KOPT-K1 (cell line): ENCODE results near the gene MYL7.

ENCODE experiments used
- H3K27ac ChIP-seq: fragments of 200-600 bp; sonication (generic); 2 replicates; pipeline ENCODE4 v1.5.1; 2016; ENCODE audit warnings: antibody characterized with exemption, mild to moderate bottlenecking, low read depth, low read length; ENCODE audit not compliant: poor library complexity, severe bottlenecking
- H3K36me3 ChIP-seq: fragments of 200-600 bp; sonication (generic); 2 replicates; pipeline ENCODE4 v1.5.1; 2017; ENCODE audit warnings: antibody characterized with exemption, mild to moderate bottlenecking, low read length, moderate library complexity; ENCODE audit not compliant: insufficient read depth
- H3K9me3 ChIP-seq: fragments of 200-600 bp; sonication (generic); 2 replicates; pipeline ENCODE4 v1.5.1; 2017; ENCODE audit warnings: antibody characterized with exemption, low read length, mild to moderate bottlenecking; ENCODE audit not compliant: insufficient read depth, poor library complexity, severe bottlenecking

MYL7 gene

DNA sequence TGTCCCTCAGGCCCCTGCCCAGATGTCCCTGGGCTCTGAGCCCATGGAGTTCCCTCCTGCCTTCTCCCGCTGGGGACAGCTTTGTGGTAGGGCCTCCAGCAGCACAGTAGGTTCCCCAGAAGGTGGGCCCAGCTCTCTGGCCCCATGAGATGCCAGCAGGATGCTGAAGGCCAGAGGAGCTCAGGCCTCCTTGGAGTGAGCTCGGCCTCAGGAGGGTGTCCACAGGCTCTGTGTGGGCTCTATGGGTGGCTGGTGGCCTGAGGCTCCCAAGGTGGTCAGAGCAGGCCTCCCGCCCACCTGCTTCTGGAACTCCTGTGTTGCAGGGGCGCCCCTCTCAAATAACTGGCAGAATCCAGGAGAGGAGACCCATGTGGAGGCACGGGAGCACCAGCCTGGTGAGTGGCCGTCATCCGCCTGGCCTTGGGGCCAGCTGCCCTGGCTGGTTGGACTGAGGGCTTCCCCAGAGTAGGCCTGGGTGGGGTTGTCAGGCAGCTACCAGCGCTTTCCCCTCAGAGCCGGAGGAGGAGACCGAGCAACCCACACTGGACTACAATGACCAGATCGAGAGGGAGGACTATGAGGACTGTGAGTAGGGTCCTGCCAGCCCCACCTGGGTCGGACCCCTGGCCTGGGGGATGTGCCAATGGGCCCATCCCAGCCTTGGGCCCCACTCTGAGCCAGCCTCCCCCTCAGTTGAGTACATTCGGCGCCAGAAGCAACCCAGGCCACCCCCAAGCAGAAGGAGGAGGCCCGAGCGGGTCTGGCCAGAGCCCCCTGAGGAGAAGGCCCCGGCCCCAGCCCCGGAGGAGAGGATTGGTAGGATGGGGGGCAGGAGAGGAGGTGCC is 33.8 kb downstream of the MYL7 start:
- Histone ChIP-seq H3K27ac (peak overlapping the region; percentile 100), H3K9me3 (no peaks in the 10 kb centered on the region)

DNA sequence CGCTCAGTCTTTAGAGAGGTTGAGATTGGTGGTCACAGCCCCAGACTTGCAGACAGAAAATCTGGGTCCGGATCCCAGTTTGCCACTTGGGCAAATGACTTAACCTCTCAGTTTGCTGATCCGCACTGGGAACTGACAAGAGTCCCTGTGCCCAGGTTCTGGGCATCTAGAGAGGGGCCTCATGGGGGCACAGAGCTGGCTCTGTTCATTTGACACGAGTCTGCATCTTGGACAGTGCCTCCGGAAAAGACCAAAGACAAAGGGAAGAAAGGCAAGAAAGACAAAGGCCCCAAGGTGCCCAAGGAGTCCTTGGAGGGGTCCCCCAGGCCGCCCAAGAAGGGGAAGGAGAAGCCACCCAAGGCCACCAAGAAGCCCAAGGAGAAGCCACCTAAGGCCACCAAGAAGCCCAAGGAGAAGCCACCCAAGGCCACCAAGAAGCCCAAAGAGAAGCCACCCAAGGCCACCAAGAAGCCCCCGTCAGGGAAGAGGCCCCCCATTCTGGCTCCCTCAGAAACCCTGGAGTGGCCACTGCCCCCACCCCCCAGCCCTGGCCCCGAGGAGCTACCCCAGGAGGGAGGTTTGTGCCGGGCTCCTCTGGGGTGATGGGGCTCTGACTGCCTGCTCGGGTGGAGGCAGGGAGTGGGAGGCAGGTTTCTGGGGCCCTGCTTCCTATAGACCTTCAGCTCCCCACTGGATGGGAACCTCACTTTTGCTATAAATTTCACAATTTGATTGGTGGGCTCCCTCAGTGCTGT is 34.6 kb downstream of the MYL7 start:
- H3K9me3 ChIP-seq = no peaks in the 10 kb centered on the region
- peak overlapping the region; percentile 100 for H3K27ac ChIP-seq
- H3K36me3 ChIP-seq = peaks cover 68% of the 10 kb centered on the region

More for the DNA sequence above, 33.8 kb downstream of the MYL7 start:
- H3K36me3 ChIP-seq = peaks cover 76% of the 10 kb centered on the region

DNA sequence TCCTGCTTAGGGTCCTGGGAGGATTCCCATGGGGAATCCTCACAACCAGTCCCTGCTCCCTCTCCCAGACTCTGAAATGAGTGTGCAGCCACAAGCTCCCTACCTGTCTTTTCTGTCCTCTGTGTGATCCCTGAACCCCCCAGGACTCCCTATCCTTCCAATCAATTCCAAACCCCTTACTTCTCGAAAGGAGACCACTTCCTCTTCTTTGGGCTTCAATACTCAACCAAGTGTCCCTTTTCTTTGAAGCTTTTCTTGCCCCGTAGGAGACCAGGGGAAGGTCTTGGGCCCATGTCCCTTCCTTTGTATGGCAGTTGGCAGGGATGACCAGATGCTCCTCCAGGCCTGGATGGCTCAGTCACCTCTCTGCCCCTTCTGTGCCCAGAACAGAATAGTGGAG is 35.3 kb downstream of the MYL7 start:
- Histone ChIP-seq H3K36me3 (peaks cover 61% of the 10 kb centered on the region), H3K27ac (peak overlapping the region; percentile 100), H3K9me3 (no peaks in the 10 kb centered on the region)

DNA sequence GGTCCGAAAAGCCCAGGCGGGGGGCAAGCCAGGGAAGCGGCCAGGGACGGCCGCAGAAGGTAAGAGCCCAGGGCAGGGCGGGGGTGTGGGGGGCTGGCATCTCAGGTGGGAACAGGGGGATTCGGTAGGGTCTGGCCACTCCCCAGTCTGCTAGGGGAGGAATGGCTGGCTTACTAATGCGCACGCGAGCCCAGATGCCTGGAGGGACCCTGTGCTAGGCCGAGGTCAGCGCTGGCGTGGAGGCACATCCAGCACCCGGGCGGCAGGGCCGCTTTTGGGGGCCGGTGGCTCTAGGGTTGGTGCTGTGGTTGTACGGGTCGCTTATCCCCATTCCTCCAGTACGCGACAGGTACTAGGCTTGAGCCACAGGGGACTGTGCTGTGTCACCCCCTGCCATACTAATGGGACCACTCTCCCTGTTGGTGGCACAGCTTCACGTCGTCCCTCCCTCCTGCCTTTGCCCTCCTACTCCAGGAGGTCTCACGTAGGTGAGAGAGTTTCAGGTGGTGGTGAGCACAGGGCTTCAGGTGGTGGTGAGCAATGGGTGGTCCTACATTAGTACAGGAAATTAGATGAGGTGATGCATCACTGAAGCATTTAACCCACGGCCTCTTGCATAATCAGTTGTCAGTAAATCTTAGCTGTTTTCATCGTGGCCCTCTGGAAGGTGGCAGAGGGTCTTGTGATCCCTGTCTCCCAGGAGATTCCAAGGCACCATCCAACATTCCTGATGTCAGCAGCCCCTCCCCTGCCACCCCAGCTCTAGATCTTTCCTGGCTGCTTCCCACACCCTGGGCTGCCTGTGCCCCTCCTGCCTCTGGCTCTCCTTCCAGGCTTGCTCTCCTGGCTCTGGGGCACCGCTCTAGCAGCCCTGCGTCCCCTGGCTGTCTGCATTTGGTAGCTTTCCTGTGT is 36.0 kb downstream of the MYL7 start:
- Histone ChIP-seq H3K36me3 (peaks cover 54% of the 10 kb centered on the region), H3K27ac (peak overlapping the region; percentile 100), H3K9me3 (no peaks in the 10 kb centered on the region)

DNA sequence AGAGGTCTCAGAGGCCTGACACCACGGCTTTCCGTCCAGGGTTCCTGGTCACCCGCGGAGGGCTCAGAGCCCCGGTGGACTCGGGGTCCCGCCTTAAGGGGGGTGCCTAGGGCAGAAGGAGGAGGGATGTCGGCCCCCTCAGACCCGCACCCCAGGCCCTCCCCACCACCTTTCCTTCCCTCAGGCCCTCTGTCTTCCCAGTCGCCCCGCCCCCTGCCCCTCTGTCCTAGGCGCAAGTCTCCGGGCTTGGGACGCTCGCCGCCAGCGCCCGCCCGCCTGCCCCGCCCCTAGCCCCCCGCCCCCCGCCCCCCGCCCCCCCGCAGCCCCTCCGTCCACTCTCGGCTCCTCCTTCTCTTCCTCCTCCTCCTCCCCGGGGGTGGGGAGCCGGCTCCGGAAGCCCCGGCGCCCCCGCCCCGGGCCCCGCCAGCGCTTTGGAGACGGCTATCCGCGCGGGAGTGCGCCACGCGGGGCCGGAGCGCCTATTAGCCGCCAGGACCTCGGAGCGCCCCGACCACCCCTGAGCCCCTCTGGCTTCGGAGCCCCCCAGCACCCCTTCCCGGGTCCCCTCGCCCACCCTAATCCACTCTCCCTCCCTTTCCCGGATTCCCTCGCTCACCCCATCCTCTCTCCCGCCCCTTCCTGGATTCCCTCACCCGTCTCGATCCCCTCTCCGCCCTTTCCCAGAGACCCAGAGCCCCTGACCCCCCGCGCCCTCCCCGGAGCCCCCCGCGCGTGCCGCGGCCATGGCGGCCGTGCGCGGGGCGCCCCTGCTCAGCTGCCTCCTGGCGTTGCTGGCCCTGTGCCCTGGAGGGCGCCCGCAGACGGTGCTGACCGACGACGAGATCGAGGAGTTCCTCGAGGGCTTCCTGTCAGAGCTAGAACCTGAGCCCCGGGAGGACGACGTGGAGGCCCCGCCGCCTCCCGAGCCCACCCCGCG is 36.9 kb downstream of the MYL7 start, which contains the start of gene AEBP1:
Gene AEBP1 (plus strand): TSS at position 423 of the 937 bp plus-strand sequence. CDS start 321 bp downstream, at position 744.
- H3K9me3 ChIP-seq = no peaks in the 10 kb centered on the region
- peaks cover 45% of the 10 kb centered on the region for H3K36me3 ChIP-seq
- peak within 1 kb of the TSS; percentile 100 for H3K27ac ChIP-seq

DNA sequence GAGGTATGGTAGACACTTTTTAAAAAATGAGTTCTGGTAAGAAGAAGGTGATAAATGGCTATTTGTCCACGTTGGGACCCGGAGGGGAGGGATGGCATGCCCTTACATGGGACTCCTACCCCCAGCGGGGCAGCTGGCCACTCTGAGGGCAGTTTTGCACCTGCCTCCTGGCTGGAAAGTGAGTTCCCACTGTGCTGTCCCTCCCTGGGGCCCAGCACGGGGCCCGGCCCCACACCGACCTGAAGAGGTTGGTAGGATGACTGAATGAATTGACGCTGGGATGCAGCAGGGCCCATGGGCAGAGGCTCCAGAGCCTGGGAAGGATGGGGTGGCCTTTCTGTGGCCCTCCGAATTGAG is 37.6 kb downstream of the MYL7 start:
- no peaks in the 10 kb centered on the region for H3K9me3 ChIP-seq
- H3K27ac ChIP-seq = peak overlapping the region; percentile 100
- peaks cover 38% of the 10 kb centered on the region for H3K36me3 ChIP-seq

DNA sequence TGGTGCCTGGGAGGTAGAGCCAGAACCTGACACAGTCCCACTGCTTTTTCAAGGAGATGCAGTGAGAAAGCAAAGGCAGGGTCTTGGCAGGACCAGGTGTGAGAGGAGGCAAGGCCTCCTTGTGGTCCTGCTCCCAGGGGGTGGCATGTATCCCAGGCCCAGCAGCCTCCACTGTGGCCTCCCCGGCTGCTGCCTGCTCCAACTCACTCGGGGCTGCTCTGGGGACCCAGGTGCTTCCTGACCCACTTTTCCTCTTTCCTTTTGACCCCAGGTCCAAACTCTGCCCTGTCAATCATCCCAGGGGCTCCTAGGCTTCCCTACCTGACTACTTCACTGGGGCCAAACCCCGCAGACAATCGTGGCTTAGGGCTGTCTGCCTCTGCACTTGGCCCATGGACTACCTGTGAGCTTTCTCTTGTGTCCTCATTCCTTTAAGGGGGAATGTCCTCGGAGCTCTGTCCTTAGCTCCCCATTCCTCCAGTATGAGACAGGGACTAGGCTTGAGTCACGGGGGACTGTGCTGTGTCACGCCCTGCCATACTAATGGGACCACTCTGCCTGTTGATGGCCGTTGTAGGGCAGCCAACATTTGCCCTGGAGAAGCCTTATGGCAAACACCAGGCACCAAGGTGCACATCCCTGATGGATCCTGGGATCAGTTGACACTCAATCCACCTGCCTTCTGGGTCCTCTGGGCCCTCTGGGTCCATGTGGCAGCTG is 38.1 kb downstream of the MYL7 start:
- H3K36me3 ChIP-seq = peaks cover 33% of the 10 kb centered on the region
- H3K27ac ChIP-seq = peak overlapping the region; percentile 100

DNA sequence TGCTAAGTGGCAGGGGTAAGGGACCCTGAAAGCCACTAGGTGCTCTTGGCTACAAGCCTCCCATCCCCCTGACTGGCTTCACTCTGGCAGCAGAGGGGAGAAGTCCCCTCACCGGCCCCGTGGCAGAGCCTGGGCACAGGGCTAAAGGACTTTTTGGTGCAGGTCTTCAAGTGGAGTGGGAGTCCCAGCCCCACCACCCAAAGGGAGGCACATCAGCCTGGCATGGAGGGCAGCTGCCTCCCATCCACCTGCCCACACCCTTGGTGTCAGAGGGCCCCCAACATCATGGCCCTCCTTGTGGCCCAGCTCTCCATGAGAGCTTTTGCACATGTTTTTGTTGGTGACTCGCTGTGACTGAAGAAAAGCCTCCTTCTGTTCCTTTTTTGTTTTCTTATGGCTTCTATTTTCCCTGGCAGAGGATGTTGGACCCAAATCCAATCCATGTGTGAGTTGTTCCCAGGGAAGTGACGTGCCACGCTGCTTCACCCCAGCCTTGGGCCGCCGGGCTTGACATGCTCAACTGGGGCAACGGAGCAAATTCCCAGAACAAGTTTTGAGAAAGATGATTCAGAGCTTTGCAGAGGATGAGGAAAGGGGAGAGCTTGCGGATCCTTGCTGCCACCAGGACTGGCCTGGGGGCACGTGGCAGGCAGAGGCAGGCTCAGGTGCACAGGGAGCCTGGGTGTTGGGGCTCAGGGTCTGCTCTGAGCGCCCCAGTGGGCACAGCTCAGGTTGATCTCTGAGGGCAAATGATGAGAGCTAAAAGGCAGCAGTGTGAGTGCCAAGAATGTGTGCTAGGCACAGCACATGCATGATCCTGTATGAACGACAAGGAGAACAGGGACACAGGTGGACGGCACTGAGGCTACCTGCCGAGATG is 38.9 kb downstream of the MYL7 start:
- H3K36me3 ChIP-seq = peaks cover 25% of the 10 kb centered on the region
- H3K9me3 ChIP-seq = no peaks in the 10 kb centered on the region
- peak overlapping the region; percentile 100 for H3K27ac ChIP-seq

More for the DNA sequence above, 38.1 kb downstream of the MYL7 start:
- H3K9me3 ChIP-seq = no peaks in the 10 kb centered on the region

DNA sequence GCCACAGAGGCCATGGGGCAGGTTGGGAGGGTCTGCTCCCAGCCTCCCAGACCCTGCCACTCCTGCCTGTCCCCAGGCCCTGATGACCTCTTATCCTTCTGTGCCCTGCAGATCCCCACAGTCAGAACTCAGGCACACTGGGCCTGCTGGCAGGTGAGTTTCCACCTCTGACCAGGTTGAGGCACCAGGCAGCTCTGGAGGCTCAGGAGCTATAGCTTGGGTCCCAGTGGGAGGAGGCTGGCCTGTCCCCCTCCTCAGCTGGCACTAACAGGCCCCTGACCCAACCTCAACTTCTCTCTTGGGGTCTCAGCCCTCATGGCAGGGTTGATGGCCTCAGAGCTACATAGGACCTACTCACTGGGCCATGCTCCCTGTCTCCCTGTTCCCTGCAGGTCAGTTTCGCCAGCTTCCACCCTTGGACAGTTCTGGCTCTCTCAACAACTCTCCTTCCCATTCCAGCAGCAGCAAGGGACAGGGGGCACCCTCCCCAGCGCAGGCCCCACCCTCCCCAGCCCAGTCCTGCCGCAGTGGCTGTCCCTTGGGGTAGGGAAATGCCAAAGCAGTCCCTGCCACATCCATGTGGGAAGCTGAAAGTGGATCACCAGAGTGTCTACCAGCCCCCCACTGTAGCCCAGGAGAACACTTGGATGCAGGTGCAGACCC is 39.7 kb downstream of the MYL7 start:
- no peaks in the 10 kb centered on the region for H3K9me3 ChIP-seq
- peaks cover 17% of the 10 kb centered on the region for H3K36me3 ChIP-seq
- H3K27ac ChIP-seq = peak overlapping the region; percentile 100

DNA sequence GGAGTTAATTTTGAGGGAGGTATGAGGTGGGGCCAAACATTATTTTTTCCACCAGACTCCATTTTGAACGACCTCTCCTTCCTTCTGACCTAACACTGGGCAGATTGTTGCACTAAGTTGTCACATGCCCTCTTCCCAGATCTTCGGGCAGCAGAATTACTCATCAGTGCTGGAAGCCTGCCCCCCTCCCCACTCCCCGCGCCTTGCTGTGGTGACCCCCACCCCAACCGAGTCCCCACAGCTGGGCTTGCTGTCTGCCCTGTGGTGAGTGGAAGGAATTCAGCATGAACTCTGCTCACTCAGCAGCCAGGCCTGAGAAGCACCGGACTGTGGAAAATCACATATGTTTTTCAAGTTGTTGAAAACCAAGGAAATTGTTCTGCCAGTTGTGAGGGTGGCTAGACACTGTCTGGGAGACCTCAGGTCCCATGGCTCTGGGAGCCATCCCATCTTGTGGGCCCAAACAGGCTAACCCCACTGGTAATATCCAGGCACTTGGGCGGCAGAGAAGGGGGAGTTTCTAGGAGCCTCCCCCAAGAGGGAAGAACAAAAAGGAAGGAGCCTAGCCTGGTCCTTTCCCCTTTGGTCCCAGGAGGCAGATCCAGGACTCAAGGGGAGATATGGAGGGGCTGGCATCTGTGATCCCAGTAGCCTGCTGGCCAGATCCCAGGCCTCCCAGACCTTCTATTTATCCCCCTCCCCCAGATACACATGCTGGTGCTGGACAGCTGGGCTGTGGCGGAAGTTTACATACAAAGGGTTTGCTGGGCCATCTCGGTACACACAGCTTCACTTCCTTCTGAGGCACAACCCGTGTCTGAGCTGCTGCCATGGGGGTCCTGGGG is 40.5 kb downstream of the MYL7 start:
- Histone ChIP-seq H3K9me3 (no peaks in the 10 kb centered on the region), H3K27ac (peak overlapping the region; percentile 100), H3K36me3 (peaks cover 10% of the 10 kb centered on the region)

DNA sequence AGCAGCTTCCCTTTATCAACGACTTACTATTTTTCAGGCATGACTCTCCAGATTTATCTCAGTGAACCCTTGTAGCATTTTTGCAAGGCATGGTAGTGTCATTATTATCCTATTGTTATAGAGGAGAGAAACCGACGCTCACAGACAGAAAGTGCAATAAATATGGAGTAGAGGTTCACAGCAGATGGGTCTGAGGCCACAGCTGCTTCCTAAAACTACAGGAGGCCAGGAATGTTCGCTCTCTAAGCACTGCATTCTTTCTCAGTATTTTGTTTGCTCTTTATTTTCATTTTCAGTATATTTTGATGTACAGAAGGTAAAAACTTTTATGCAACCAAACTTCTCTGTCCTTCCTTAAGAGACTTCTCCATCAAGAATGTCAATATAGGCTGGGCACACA is 41.5 kb downstream of the MYL7 start:
- peak overlapping the region; percentile 100 for H3K27ac ChIP-seq
- H3K9me3 ChIP-seq = no peaks in the 10 kb centered on the region
- no peaks in the 10 kb centered on the region for H3K36me3 ChIP-seq
